HG03175 (cell line): ENCODE measurements around the gene KAT6B.
"Not testable (repeated sequence)": the region's sequence is repeated elsewhere in the genome, so short reads cannot be mapped to it uniquely, and the experiment has no call there.

ENCODE experiments used
- ATAC-seq: cut with Tn5 transposase; IDR thresholded peaks from one replicate; pipeline ENCODE4 v1.9.1; 2021; ENCODE audit warnings: mild to moderate bottlenecking, moderate library complexity; ENCODE audit not compliant: unreplicated experiment

Gene KAT6B

GRCh38 chr10:74855439-74855838 is 29.0 kb downstream of the KAT6B start:
- no peak for ATAC-seq

GRCh38 chr10:74856940-74857339 is 30.5 kb downstream of the KAT6B start:
- no peak for ATAC-seq

GRCh38 chr10:74857586-74857985 is 31.2 kb downstream of the KAT6B start:
- ATAC-seq: no peak

GRCh38 chr10:74859546-74859945 is 33.1 kb downstream of the KAT6B start:
- ATAC-seq: no peak

GRCh38 chr10:74862625-74863024 is 36.2 kb downstream of the KAT6B start:
- ATAC-seq: no peak

- ATAC-seq: no peak
These were observed 37.2 kb downstream of the KAT6B start for GRCh38 chr10:74863551-74863950.

GRCh38 chr10:74867351-74867750 is 41.0 kb downstream of the KAT6B start:
- ATAC-seq: no peak

- no peak for ATAC-seq
These were observed 42.1 kb downstream of the KAT6B start for GRCh38 chr10:74868392-74868977.

GRCh38 chr10:74869635-74870034 is 43.2 kb downstream of the KAT6B start:
- no peak for ATAC-seq

GRCh38 chr10:74870191-74870590 is 43.8 kb downstream of the KAT6B start:
- no peak for ATAC-seq

GRCh38 chr10:74871595-74872382 is 45.4 kb downstream of the KAT6B start:
- ATAC-seq: peak; percentile 76

GRCh38 chr10:74873803-74874454 is 47.5 kb downstream of the KAT6B start:
- no peak for ATAC-seq

GRCh38 chr10:74874649-74875048 is 48.2 kb downstream of the KAT6B start:
- ATAC-seq: no peak

GRCh38 chr10:74875068-74875467 is 48.7 kb downstream of the KAT6B start:
- ATAC-seq: no peak

- no peak for ATAC-seq
These were observed 49.6 kb downstream of the KAT6B start for GRCh38 chr10:74875966-74876365.

- not testable (repeated sequence) for ATAC-seq
These were observed 50.7 kb downstream of the KAT6B start for GRCh38 chr10:74877054-74877453.

- no peak for ATAC-seq
These were observed 51.5 kb downstream of the KAT6B start for GRCh38 chr10:74877898-74878297.

GRCh38 chr10:74880041-74880440 is 53.6 kb downstream of the KAT6B start:
- ATAC-seq: no peak

- ATAC-seq: no peak
These were observed 55.0 kb downstream of the KAT6B start for GRCh38 chr10:74881253-74881884.

GRCh38 chr10:74882427-74882826 is 56.0 kb downstream of the KAT6B start:
- ATAC-seq: no peak

GRCh38 chr10:74882831-74883230 is 56.4 kb downstream of the KAT6B start:
- no peak for ATAC-seq

- ATAC-seq: no peak
These were observed 57.0 kb downstream of the KAT6B start for GRCh38 chr10:74883428-74883827.
